DND-41 (cell line): ENCODE measurements around the gene TNXB.

Experiments
- ATAC-seq: fragments of 200-7000 bp; cut with Tn5 transposase; 3 replicates; pipeline ENCODE4 v1.9.1; 2021; ENCODE audit warnings: low read depth; ENCODE audit not compliant: insufficient read depth
- DNase-seq: peaks from one replicate; pipeline ENCODE4 v3.0.0-alpha.2; 2020
- H2AFZ ChIP-seq: 2 replicates; pipeline ENCODE4 v1.6.0; 2012; ENCODE audit warnings: low read depth, low read length
- H3K27ac ChIP-seq: 2 replicates; pipeline ENCODE4 v1.5.1; 2012; ENCODE audit warnings: low read length, inconsistent platforms
- H3K27me3 ChIP-seq: fragments of 200-600 bp; sonication (generic); 2 replicates; pipeline ENCODE4 v1.6.0; 2012; ENCODE audit warnings: low read length, mild to moderate bottlenecking, inconsistent platforms; ENCODE audit not compliant: insufficient read depth, poor library complexity
- H3K36me3 ChIP-seq: 2 replicates; pipeline ENCODE4 v1.5.1; 2012; ENCODE audit warnings: low read length, inconsistent platforms; ENCODE audit not compliant: insufficient read depth
- H3K4me1 ChIP-seq: 2 replicates; pipeline ENCODE4 v1.5.1; 2012; ENCODE audit warnings: mild to moderate bottlenecking, low read length; ENCODE audit not compliant: insufficient read depth
- H3K4me2 ChIP-seq: 2 replicates; pipeline ENCODE4 v1.6.0; 2012; ENCODE audit warnings: mild to moderate bottlenecking, moderate library complexity, low read length, inconsistent platforms; ENCODE audit not compliant: insufficient read depth
- H3K4me3 ChIP-seq, 2 experiments: fragments of 200-600 bp in 1 of 2; shearing (Covaris generic) in 1 of 2; 2 replicates each; pipeline ENCODE4 v1.5.1; 2012 to 2016; ENCODE audit warnings: inconsistent platforms in 2 of 2, low read length in 2 of 2, mild to moderate bottlenecking in 2 of 2, low read depth in 1 of 2, moderate library complexity in 1 of 2
- H3K79me2 ChIP-seq: 2 replicates; pipeline ENCODE4 v1.6.0; 2012; ENCODE audit warnings: low read length, inconsistent platforms; ENCODE audit not compliant: insufficient read depth
- H3K9ac ChIP-seq: 2 replicates; pipeline ENCODE4 v1.6.0; 2012; ENCODE audit warnings: low read depth, mild to moderate bottlenecking, inconsistent platforms, low read length, moderate library complexity
- H3K9me3 ChIP-seq: 2 replicates; pipeline ENCODE4 v1.5.1; 2012; ENCODE audit warnings: low read length, moderate library complexity, mild to moderate bottlenecking, inconsistent platforms; ENCODE audit not compliant: insufficient read depth, severe bottlenecking
- H4K20me1 ChIP-seq: 2 replicates; pipeline ENCODE4 v1.6.0; 2012; ENCODE audit warnings: low read length; ENCODE audit not compliant: insufficient read depth
- CTCF ChIP-seq: IDR thresholded peaks from 2 replicates; pipeline ENCODE4 v1.5.1; 2012; ENCODE audit warnings: borderline replicate concordance, low read length, moderate library complexity, mild to moderate bottlenecking; ENCODE audit not compliant: poor library complexity, severe bottlenecking; ENCODE audit errors: extremely low read depth
- EZH2 ChIP-seq: IDR thresholded peaks from 3 replicates; pipeline ENCODE4 v1.6.1; 2012; ENCODE audit warnings: borderline replicate concordance, low read depth, mild to moderate bottlenecking, moderate library complexity, low read length, inconsistent platforms; ENCODE audit not compliant: severe bottlenecking

The TNXB gene

GRCh38 chr6:32153564-32154513 is 44.7 kb upstream of the TNXB start, which contains the start of gene PPT2:
Gene PPT2 (plus strand): TSS chr6:32154141. CDS start chr6:32154595, 454 bp downstream.
- ATAC-seq, result peak; percentile 86
- Histone ChIP-seq H3K9me3 (no peaks in the 10 kb centered on the region), H3K79me2 (peaks cover 23% of the 10 kb centered on the region), H3K27me3 (no peaks in the 10 kb centered on the region), H4K20me1 (peaks cover 9% of the 10 kb centered on the region; the same call in 1 of the 2 replicates), H3K36me3 (peaks cover 35% of the 10 kb centered on the region), H2AFZ (peak within 1 kb of the TSS; percentile 96), H3K4me1 (peaks cover 25% of the 10 kb centered on the region), H3K4me2 (peak within 1 kb of the TSS; percentile 70), H3K4me3 (peak within 1 kb of the TSS; percentile 61 to 77), H3K27ac (peak within 1 kb of the TSS; percentile 83), H3K9ac (peak within 1 kb of the TSS; percentile 71)
- peak; percentile 93 for DNase-seq
- TF ChIP-seq EZH2 (no peak), CTCF (peak; percentile 27)

GRCh38 chr6:32152769-32153563 is 43.8 kb upstream of the TNXB start:
- TF ChIP-seq CTCF (no peak), EZH2 (no peak)
- Histone ChIP-seq H3K4me2 (peak overlapping the region; percentile 70), H3K27ac (peak overlapping the region; percentile 83), H2AFZ (peak overlapping the region; percentile 96), H3K9me3 (no peaks in the 10 kb centered on the region), H3K9ac (peak overlapping the region; percentile 71), H3K27me3 (no peaks in the 10 kb centered on the region), H4K20me1 (peaks cover 9% of the 10 kb centered on the region; the same call in 1 of the 2 replicates), H3K4me3 (peak overlapping the region; percentile 61 to 77; a peak in 3 of 4 replicates), H3K4me1 (peaks cover 25% of the 10 kb centered on the region), H3K36me3 (peaks cover 27% of the 10 kb centered on the region), H3K79me2 (peaks cover 23% of the 10 kb centered on the region)
- ATAC-seq (peak; percentile 32), DNase-seq (no peak)

- Histone ChIP-seq H3K27ac (no peak within 1 kb of the TSS), H3K27me3 (no peaks in the 10 kb centered on the region), H3K9ac (peak within 1 kb of the TSS; percentile 71; the same call in 1 of the 2 replicates), H3K4me1 (peaks cover 25% of the 10 kb centered on the region), H4K20me1 (peaks cover 9% of the 10 kb centered on the region; the same call in 1 of the 2 replicates), H2AFZ (no peak within 1 kb of the TSS), H3K4me3 (no peak within 1 kb of the TSS), H3K36me3 (peaks cover 18% of the 10 kb centered on the region), H3K4me2 (peak within 1 kb of the TSS; percentile 70; the same call in 1 of the 2 replicates), H3K79me2 (peaks cover 23% of the 10 kb centered on the region), H3K9me3 (no peaks in the 10 kb centered on the region)
- DNase-seq (no peak), ATAC-seq (no peak)
- TF ChIP-seq CTCF, result no peak
- no peak for TF ChIP-seq EZH2
These were observed 43.0 kb upstream of the TNXB start, which contains the start of gene PRRT1 for GRCh38 chr6:32151863-32152768. Gene PRRT1 (minus strand): TSS chr6:32151939. CDS start chr6:32151827, 112 bp downstream.
